Astrocyte (in vitro differentiated cells and primary cell): Measurements from ENCODE around the gene DPF3. TPM values are rescaled to one million over a fixed set of nuclear protein-coding genes. Genes with fewer than 3 reads are reported as not detected.

Experiments
- DNase-seq: peaks from one replicate; pipeline ENCODE4 v3.0.0-alpha.2; 2010; ENCODE audit warnings: low read depth
- FAIRE-seq: peaks from 2 replicates; lab custom pipeline; 2011; peaks lifted over from hg19 to GRCh38; lab: Jason Lieb, UNC
- H2AFZ ChIP-seq: 2 replicates; pipeline ENCODE4 v1.6.0; 2012; ENCODE audit warnings: low read depth, low read length, inconsistent platforms
- H3K27ac ChIP-seq: 2 replicates; pipeline ENCODE4 v1.5.1; 2011; ENCODE audit warnings: low read depth, low read length, inconsistent platforms
- H3K27me3 ChIP-seq: 2 replicates; pipeline ENCODE4 v1.6.0; 2011; ENCODE audit warnings: low read length, inconsistent platforms; ENCODE audit not compliant: insufficient read depth
- H3K36me3 ChIP-seq: 2 replicates; pipeline ENCODE4 v1.5.1; 2011; ENCODE audit warnings: low read length, inconsistent platforms; ENCODE audit not compliant: insufficient read depth
- H3K4me1 ChIP-seq: 2 replicates; pipeline ENCODE4 v1.5.1; 2011; ENCODE audit warnings: low read length, inconsistent platforms; ENCODE audit not compliant: insufficient read depth
- H3K4me2 ChIP-seq: 2 replicates; pipeline ENCODE4 v1.6.0; 2012; ENCODE audit warnings: low read length, inconsistent platforms
- H3K4me3 ChIP-seq: 2 replicates; pipeline ENCODE4 v1.5.1; 2011; ENCODE audit warnings: low read depth, mild to moderate bottlenecking, low read length, inconsistent platforms; ENCODE audit not compliant: insufficient read depth
- H3K79me2 ChIP-seq: 2 replicates; pipeline ENCODE4 v1.6.0; 2012; ENCODE audit warnings: mild to moderate bottlenecking, low read length, inconsistent platforms; ENCODE audit not compliant: insufficient read depth
- H3K9ac ChIP-seq: 2 replicates; pipeline ENCODE4 v1.6.0; 2012; ENCODE audit warnings: mild to moderate bottlenecking, low read length, inconsistent platforms
- H3K9me3 ChIP-seq: 2 replicates; pipeline ENCODE4 v1.5.1; 2012; ENCODE audit warnings: low read depth, mild to moderate bottlenecking, low read length, inconsistent platforms; ENCODE audit not compliant: insufficient read depth
- H4K20me1 ChIP-seq: 2 replicates; pipeline ENCODE4 v1.6.0; 2012; ENCODE audit warnings: low read length, inconsistent platforms; ENCODE audit not compliant: insufficient read depth
- H3K27ac Mint-ChIP-seq: one replicate; pipeline ENCODE4 v1.8.0; 2021; ENCODE audit warnings: mild to moderate bottlenecking, mixed read lengths; ENCODE audit not compliant: unreplicated experiment
- H3K27me3 Mint-ChIP-seq: one replicate; pipeline ENCODE4 v1.8.0; 2021; ENCODE audit warnings: low read depth, mixed read lengths; ENCODE audit not compliant: unreplicated experiment
- H3K36me3 Mint-ChIP-seq: one replicate; pipeline ENCODE4 v1.8.0; 2021; ENCODE audit warnings: low read depth, mixed read lengths; ENCODE audit not compliant: unreplicated experiment
- H3K4me1 Mint-ChIP-seq: one replicate; pipeline ENCODE4 v1.8.0; 2021; ENCODE audit warnings: low read depth, mixed read lengths; ENCODE audit not compliant: unreplicated experiment
- H3K4me3 Mint-ChIP-seq: one replicate; pipeline ENCODE4 v1.8.0; 2021; ENCODE audit warnings: mild to moderate bottlenecking, moderate library complexity, mixed read lengths; ENCODE audit not compliant: unreplicated experiment
- H3K9me3 Mint-ChIP-seq: one replicate; pipeline ENCODE4 v1.8.0; 2021; ENCODE audit warnings: mild to moderate bottlenecking, mixed read lengths; ENCODE audit not compliant: unreplicated experiment
- CTCF ChIP-seq: IDR thresholded peaks from 2 replicates; pipeline ENCODE4 v1.5.1; 2011; ENCODE audit warnings: low read depth, mild to moderate bottlenecking, inconsistent platforms, low read length, moderate library complexity; ENCODE audit not compliant: insufficient read depth
- EZH2 ChIP-seq: IDR thresholded peaks from 2 replicates; pipeline ENCODE4 v1.6.1; 2012; ENCODE audit warnings: mild to moderate bottlenecking, low read length, inconsistent platforms; ENCODE audit not compliant: insufficient read depth
- total RNA-seq: library from RNA; stranded (reverse); gene quantifications from 2 replicates; pipeline ENCODE4 v1.2.1, GENCODE V29; 2021

DPF3 gene
- total RNA-seq, 1 donor from 2014 or later: 2.4 TPM

DNA sequence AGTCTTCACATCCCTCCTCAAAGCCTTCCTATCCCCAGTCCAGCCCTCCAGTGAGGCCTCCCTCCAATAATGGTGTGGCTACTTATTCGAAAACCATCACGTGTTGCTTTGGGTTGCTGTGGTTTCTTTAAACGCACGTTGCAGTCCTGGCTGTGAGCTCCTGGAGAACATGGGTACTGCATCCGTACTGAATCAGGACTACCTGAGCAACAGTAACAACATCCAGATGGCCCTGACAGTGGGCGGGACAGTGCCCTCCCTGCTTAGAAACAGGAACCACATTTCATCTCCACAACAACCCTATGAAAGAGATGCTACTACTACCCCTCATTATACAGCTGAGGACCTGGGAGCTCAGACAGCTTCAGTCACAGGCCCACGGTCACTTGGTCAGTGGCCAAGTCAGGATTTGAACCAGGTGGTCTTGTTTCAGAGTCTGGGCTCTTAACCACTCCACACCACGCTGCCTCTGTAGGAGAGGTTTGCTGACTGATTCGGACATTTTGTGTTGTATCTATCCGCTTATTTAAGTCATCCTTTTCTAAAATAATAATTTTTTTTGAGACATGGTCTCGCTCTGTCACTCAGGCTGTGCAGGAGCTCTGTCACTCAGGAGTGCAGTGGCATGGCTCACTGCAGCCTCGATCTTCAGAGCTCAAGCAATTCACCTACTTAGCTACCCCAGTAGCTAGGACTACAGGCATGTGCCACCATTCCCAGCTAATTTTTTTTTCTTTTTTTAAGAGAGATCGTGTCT, 104.8 kb downstream of the DPF3 start:
- Histone ChIP-seq H3K4me2 (no peak overlapping the region), H4K20me1 (peaks cover 9% of the 10 kb centered on the region), H3K4me1 (peaks cover 13% of the 10 kb centered on the region), H3K9me3 (no peaks in the 10 kb centered on the region), H3K79me2 (peaks cover 83% of the 10 kb centered on the region), H3K4me3 (no peak overlapping the region), H3K36me3 (no peaks in the 10 kb centered on the region), H3K27me3 (no peaks in the 10 kb centered on the region), H2AFZ (no peak overlapping the region), H3K9ac (no peak overlapping the region), H3K27ac (no peak overlapping the region)
- H3K27me3 Mint-ChIP-seq: peaks cover 7% of the 10 kb centered on the region
- DNase-seq: no peak
- H3K9me3 Mint-ChIP-seq: no peaks in the 10 kb centered on the region
- TF ChIP-seq CTCF (no peak), EZH2 (no peak)
- H3K27ac Mint-ChIP-seq: no peak overlapping the region
- H3K36me3 Mint-ChIP-seq: no peaks in the 10 kb centered on the region
- FAIRE-seq: no peak
- no peak overlapping the region for H3K4me3 Mint-ChIP-seq
- peaks cover 5% of the 10 kb centered on the region for H3K4me1 Mint-ChIP-seq

GRCh38 chr14:72788255-72788654, 105.6 kb downstream of the DPF3 start:
- Mint-ChIP-seq H3K27ac (no peak overlapping the region), H3K4me1 (peaks cover 5% of the 10 kb centered on the region), H3K36me3 (no peaks in the 10 kb centered on the region), H3K9me3 (no peaks in the 10 kb centered on the region), H3K27me3 (peaks cover 3% of the 10 kb centered on the region), H3K4me3 (no peak overlapping the region)
- Histone ChIP-seq H3K4me1 (peaks cover 13% of the 10 kb centered on the region), H3K79me2 (peaks cover 83% of the 10 kb centered on the region), H3K27ac (no peak overlapping the region), H2AFZ (no peak overlapping the region), H3K36me3 (no peaks in the 10 kb centered on the region), H3K4me2 (no peak overlapping the region), H3K9me3 (no peaks in the 10 kb centered on the region), H4K20me1 (peaks cover 9% of the 10 kb centered on the region), H3K27me3 (no peaks in the 10 kb centered on the region), H3K9ac (no peak overlapping the region), H3K4me3 (no peak overlapping the region)
- FAIRE-seq (no peak), DNase-seq (no peak)
- no peak for TF ChIP-seq EZH2
- no peak for TF ChIP-seq CTCF

- Mint-ChIP-seq H3K27ac (no peak overlapping the region), H3K4me3 (no peak overlapping the region), H3K9me3 (no peaks in the 10 kb centered on the region), H3K4me1 (peaks cover 5% of the 10 kb centered on the region), H3K27me3 (peaks cover 3% of the 10 kb centered on the region), H3K36me3 (no peaks in the 10 kb centered on the region)
- FAIRE-seq (no peak), DNase-seq (no peak)
- Histone ChIP-seq H3K27ac (no peak overlapping the region), H3K4me2 (no peak overlapping the region), H3K4me3 (no peak overlapping the region), H3K4me1 (peaks cover 13% of the 10 kb centered on the region), H2AFZ (no peak overlapping the region), H3K79me2 (peaks cover 83% of the 10 kb centered on the region), H4K20me1 (peaks cover 9% of the 10 kb centered on the region), H3K9me3 (no peaks in the 10 kb centered on the region), H3K27me3 (no peaks in the 10 kb centered on the region), H3K9ac (no peak overlapping the region), H3K36me3 (no peaks in the 10 kb centered on the region)
- TF ChIP-seq EZH2 (no peak), CTCF (no peak)
Measured at GRCh38 chr14:72787841-72788240, 106.1 kb downstream of the DPF3 start.
